Central memory CD8-positive, alpha-beta T cell (primary cell): ENCODE measurements around the gene TMEM163.

Experiments used
- ATAC-seq: fragments of 150-1000 bp; cut with Tn5 transposase; replicated peaks from 2 replicates; pipeline ENCODE4 v1.10.0; 2022; ENCODE audit warnings: mild to moderate bottlenecking, moderate FRiP score, moderate number of reproducible peaks; ENCODE audit not compliant: poor library complexity, severe bottlenecking; ENCODE audit errors: extremely low read depth
- DNase-seq, 2 donors: peaks; one replicate each; pipeline ENCODE4 v3.0.0; 2021; ENCODE audit warnings: low spot score in 2 of 2
- H3K27ac Mint-ChIP-seq: one replicate; pipeline ENCODE4 v1.8.0; 2022; ENCODE audit warnings: low read depth, mild to moderate bottlenecking, moderate library complexity, mixed read lengths
- H3K27me3 Mint-ChIP-seq: one replicate; pipeline ENCODE4 v1.8.0; 2022; ENCODE audit warnings: mixed read lengths
- H3K36me3 Mint-ChIP-seq: one replicate; pipeline ENCODE4 v1.8.0; 2022; ENCODE audit warnings: mild to moderate bottlenecking, moderate library complexity, mixed read lengths; ENCODE audit not compliant: insufficient read depth
- H3K4me1 Mint-ChIP-seq: one replicate; pipeline ENCODE4 v1.8.0; 2022; ENCODE audit warnings: mixed read lengths
- H3K4me3 Mint-ChIP-seq: one replicate; pipeline ENCODE4 v1.8.0; 2022; ENCODE audit warnings: mild to moderate bottlenecking, moderate library complexity, mixed read lengths
- H3K9me3 Mint-ChIP-seq: one replicate; pipeline ENCODE4 v1.8.0; 2022; ENCODE audit warnings: mixed read lengths

TMEM163 gene

DNA sequence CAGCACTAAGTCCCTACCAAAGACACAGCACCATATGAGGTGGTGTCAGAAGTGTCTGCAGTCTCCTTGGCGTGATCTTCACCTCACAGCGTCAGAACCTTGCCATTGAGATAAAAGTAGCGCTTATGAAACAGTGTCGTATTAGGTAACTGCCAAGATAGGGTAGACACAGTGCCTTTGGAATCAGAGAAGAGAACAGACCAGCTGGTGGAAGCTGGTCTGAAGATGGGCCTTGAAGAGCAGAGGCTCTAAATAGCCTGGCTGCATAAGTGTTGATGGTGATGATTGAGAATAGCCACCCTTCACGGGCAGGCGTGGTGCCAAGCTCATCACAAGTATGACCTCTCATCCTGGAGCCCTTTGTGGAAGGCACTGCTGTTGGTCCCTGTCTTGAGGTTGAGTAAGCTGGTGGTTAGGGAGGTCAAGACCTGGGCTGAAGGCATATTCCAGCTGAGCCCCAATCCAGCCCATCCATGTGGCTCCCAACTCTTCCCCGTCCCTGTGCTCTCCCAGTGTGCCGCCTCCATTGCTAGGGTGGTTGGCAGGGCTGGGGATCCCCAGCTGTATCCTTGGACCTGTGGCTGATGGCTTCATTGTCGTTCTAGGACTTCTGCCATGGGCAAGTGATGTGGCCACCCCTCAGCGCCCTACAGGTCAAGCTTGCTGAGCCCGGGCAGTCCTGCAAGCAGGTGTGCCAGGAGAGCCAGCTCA is 277.5 kb downstream of the TMEM163 start:
- no peak for ATAC-seq
- no peak overlapping the region for H3K27ac Mint-ChIP-seq

DNA sequence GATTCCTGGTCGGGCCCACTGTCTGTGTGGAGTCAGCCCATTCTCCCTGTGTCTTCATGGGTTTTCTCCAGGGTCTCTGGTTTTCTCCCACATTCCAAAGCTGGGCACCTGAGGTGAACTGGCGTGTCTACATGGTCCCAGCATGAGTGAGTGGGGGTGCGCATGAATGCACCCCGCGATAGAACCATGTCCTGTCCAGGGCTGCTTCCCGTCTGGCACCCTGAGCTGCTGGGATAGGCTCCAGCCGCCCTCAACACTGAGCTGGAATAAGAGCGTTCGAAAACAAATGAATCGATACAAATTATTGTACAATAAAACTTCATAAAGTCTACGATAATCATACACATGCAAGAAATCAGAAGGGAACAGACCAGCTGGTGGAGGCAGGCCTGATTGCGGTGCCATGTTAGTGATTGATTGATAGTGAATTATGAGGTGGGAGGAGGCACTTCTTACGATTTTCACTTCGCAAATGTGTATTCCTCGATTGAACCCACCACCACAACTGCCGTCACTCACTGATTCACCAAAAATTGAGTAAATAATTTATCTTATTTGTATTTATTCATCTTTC is 278.4 kb downstream of the TMEM163 start:
- no peak for DNase-seq
- Mint-ChIP-seq H3K4me3 (no peak overlapping the region), H3K27ac (no peak overlapping the region), H3K9me3 (no peaks in the 10 kb centered on the region), H3K4me1 (no peaks in the 10 kb centered on the region), H3K36me3 (peaks cover 8% of the 10 kb centered on the region), H3K27me3 (no peaks in the 10 kb centered on the region)
- ATAC-seq: no peak

More for the DNA sequence above, 277.5 kb downstream of the TMEM163 start:
- no peak for DNase-seq
- Mint-ChIP-seq H3K36me3 (peaks cover 8% of the 10 kb centered on the region), H3K4me3 (no peak overlapping the region), H3K9me3 (no peaks in the 10 kb centered on the region), H3K27me3 (no peaks in the 10 kb centered on the region), H3K4me1 (no peaks in the 10 kb centered on the region)

DNA sequence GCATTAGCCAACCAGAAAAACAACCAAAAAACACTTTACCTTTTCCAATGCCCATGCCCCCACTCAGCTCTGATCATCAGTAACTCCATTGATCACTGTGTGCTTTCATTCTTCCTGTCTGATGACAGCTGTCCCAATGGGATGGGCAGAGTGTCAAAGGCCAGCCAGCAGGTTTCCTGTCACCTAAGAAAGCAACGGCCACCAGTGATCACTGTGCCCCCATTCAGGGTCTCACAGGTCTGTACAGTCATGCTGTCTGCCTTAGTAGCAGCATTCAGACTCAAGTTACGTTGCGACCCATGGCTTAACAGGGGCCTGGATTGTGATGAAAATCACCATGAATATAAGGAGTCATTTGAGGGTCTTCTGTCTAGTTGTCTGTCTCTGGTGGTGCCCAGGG is 280.4 kb downstream of the TMEM163 start:
- no peaks in the 10 kb centered on the region for H3K9me3 Mint-ChIP-seq
- no peaks in the 10 kb centered on the region for H3K4me1 Mint-ChIP-seq
- H3K4me3 Mint-ChIP-seq: no peak overlapping the region
- no peak for ATAC-seq
- H3K27ac Mint-ChIP-seq: no peak overlapping the region
- H3K36me3 Mint-ChIP-seq: peaks cover 17% of the 10 kb centered on the region
- DNase-seq: no peak
- H3K27me3 Mint-ChIP-seq: no peaks in the 10 kb centered on the region

- no peak overlapping the region for H3K27ac Mint-ChIP-seq
- H3K36me3 Mint-ChIP-seq: peaks cover 17% of the 10 kb centered on the region
- H3K9me3 Mint-ChIP-seq: no peaks in the 10 kb centered on the region
- no peaks in the 10 kb centered on the region for H3K27me3 Mint-ChIP-seq
- DNase-seq (no peak), ATAC-seq (no peak)
- no peaks in the 10 kb centered on the region for H3K4me1 Mint-ChIP-seq
- H3K4me3 Mint-ChIP-seq: no peak overlapping the region
Measured at GRCh38 chr2:134436706-134437105, 282.1 kb downstream of the TMEM163 start.

GRCh38 chr2:134435936-134436335 is 282.9 kb downstream of the TMEM163 start:
- peaks cover 17% of the 10 kb centered on the region for H3K36me3 Mint-ChIP-seq
- H3K4me1 Mint-ChIP-seq: no peaks in the 10 kb centered on the region
- no peak overlapping the region for H3K27ac Mint-ChIP-seq
- no peak overlapping the region for H3K4me3 Mint-ChIP-seq
- no peaks in the 10 kb centered on the region for H3K27me3 Mint-ChIP-seq
- no peak for DNase-seq
- H3K9me3 Mint-ChIP-seq: no peaks in the 10 kb centered on the region
- ATAC-seq: no peak

- DNase-seq (no peak), ATAC-seq (no peak)
- Mint-ChIP-seq H3K4me1 (no peaks in the 10 kb centered on the region), H3K27ac (no peak overlapping the region), H3K36me3 (peaks cover 17% of the 10 kb centered on the region), H3K27me3 (no peaks in the 10 kb centered on the region), H3K4me3 (no peak overlapping the region), H3K9me3 (no peaks in the 10 kb centered on the region)
Measured at GRCh38 chr2:134435505-134435904, 283.3 kb downstream of the TMEM163 start.

DNA sequence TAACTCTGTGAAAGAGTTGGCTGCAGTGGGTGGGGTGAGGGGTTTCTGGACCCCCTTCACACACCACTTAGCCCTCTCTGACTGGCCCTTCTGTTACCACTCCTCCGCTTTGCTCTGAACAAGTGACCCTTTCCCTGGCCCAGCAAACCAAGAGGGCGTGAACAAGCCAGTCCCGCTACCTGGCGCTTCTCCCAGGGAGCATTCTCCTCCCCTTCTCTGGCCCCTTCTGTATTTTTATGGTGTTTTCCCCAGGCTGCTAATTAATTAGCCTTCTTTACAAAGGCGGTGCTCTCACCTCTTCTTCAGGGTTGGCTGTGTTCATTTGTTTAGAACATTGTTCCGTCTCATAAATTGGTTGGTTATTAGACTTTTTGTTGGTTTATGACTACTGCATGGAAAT is 284.8 kb downstream of the TMEM163 start:
- DNase-seq (no peak), ATAC-seq (no peak)
- Mint-ChIP-seq H3K4me1 (no peaks in the 10 kb centered on the region), H3K27me3 (no peaks in the 10 kb centered on the region), H3K9me3 (no peaks in the 10 kb centered on the region), H3K27ac (no peak overlapping the region), H3K4me3 (no peak overlapping the region), H3K36me3 (peaks cover 19% of the 10 kb centered on the region)

DNA sequence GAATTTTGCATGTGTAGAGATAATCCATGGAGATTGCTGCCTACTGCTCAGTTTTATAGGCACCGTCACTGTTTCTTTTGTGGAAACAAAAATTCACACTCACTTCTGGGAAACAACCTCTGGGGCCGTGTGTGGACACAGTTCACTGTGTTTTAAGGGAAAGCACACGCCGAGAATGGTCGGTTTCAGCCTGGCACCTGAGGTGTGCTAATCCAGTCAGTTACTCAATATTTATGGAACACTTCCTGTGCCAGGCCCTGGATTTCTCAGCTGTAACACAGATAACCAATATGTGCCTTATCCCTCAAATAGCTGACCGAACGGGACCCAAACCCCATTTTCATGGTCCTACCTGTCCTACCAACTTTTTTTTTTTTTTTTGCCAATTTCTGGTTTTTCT is 285.3 kb downstream of the TMEM163 start:
- Mint-ChIP-seq H3K27me3 (no peaks in the 10 kb centered on the region), H3K4me3 (no peak overlapping the region), H3K9me3 (no peaks in the 10 kb centered on the region), H3K36me3 (peaks cover 19% of the 10 kb centered on the region), H3K4me1 (no peaks in the 10 kb centered on the region), H3K27ac (no peak overlapping the region)
- DNase-seq (no peak), ATAC-seq (no peak)

DNA sequence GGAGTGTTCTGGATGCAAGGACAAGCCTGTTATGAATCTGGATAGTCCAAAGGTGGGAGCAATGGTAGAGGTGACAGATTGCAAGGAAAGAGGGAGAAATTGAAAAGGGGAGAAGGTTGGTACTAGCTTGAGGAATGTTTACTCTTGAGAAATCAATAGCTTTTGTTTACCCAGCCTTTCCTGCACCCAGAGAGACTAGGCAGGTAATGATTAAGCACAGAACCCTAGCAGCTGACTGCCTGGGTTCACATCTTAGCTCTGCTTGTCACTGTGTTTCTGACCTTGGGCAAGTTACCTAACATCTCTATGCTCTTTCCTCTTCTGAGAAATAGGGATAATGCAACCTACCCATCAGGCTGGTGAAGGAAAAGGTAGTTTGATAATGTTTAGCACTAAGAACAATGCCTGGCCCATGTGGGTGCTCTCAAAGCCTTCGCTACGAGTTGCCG is 286.3 kb downstream of the TMEM163 start:
- Mint-ChIP-seq H3K36me3 (peaks cover 16% of the 10 kb centered on the region), H3K4me3 (no peak overlapping the region), H3K9me3 (no peaks in the 10 kb centered on the region), H3K27ac (no peak overlapping the region), H3K4me1 (no peaks in the 10 kb centered on the region), H3K27me3 (no peaks in the 10 kb centered on the region)
- ATAC-seq: no peak
- DNase-seq: no peak

DNA sequence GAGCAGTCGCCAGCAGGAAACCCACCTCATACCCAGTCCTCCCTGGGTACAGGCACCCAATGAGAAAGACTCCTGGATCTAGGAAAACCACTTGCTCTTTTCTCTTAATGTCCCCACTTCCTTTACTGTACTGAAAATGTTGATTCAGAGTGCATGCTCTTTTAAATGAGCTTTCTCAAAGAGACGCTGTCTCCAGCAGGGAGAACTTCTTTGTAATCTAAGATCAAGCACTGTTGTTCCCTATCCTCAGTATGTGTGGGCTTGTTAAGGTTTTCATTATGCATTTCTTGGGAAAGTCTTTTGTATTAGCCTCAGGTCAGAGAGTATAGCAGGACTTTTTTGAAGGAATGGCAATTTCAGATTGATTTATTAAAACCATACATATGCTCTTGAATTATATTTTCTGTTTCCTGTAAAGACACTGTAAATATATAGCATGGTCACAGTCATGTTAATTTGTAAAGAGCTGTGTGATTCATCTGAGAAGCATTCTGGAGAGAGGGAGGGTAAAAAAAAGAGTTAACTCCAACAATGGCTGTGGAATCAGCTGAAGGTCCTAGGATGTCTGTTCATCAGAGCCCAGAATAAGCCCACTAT is 286.9 kb downstream of the TMEM163 start:
- Mint-ChIP-seq H3K27ac (no peak overlapping the region), H3K27me3 (no peaks in the 10 kb centered on the region), H3K4me3 (no peak overlapping the region), H3K9me3 (no peaks in the 10 kb centered on the region), H3K36me3 (peaks cover 18% of the 10 kb centered on the region), H3K4me1 (no peaks in the 10 kb centered on the region)
- DNase-seq: no peak
- ATAC-seq: no peak

DNA sequence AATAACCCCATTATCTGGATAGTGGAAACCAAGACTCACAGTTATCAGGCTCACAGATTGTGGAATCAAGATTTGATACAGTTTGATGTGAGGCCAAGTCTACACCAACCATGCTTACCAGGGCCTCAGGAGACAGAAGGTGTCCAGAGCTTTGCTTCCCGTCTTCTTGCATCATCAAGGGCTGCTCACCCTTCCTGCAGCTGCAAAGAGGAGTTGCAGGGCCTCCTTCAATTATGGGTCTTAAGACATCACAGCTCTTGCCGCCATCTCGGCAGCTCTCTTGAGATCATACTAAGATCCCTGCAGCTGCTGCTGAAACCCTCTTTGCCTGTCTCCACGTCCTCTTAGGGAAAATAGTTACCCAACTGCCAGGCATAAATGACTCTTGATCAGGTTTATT is 288.9 kb downstream of the TMEM163 start:
- DNase-seq (no peak), ATAC-seq (no peak)
- Mint-ChIP-seq H3K9me3 (no peaks in the 10 kb centered on the region), H3K27ac (no peak overlapping the region), H3K4me3 (no peak overlapping the region), H3K36me3 (peaks cover 24% of the 10 kb centered on the region), H3K4me1 (peaks cover 7% of the 10 kb centered on the region), H3K27me3 (no peaks in the 10 kb centered on the region)

DNA sequence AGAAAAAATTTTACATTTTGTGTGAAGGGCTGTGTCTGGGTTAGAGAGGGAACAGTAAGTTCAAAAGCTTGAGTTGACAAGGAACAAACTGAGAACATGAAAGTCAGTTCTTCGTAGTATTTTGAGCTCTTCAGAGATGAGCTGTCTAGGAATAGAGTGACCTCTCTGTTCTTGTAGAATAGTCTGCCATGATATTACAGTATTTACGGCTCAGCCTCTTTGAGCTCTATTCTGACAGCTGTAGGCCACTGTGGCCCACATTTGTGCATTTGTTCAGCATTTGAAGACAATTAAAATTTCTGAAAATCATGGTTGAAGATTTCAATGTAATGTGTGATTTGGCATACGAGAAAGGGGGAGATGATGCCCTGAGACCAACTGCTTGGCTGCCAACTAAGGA is 292.1 kb downstream of the TMEM163 start:
- DNase-seq (no peak), ATAC-seq (no peak)
- Mint-ChIP-seq H3K27me3 (no peaks in the 10 kb centered on the region), H3K4me1 (peaks cover 10% of the 10 kb centered on the region), H3K36me3 (peaks cover 19% of the 10 kb centered on the region), H3K4me3 (no peak overlapping the region), H3K9me3 (no peaks in the 10 kb centered on the region), H3K27ac (no peak overlapping the region)
